HepG2 (cell line): Measurements from ENCODE around the gene ADAMTS4. TPM values are rescaled to one million over a fixed set of nuclear protein-coding genes. Genes with fewer than 3 reads are reported as not detected.

Source experiments
- ARID2 ChIP-seq: sonication (generic); formaldehyde crosslinking; IDR thresholded peaks from 2 replicates; pipeline ENCODE4 v1.8.1; 2022; ENCODE audit warnings: mild to moderate bottlenecking, missing genetic modification reagents, borderline replicate concordance
- CREB1 ChIP-seq, 2 experiments: fragments of 450-650 bp in 1 of 2; IDR thresholded peaks; 2 replicates each; pipeline ENCODE4 v1.6.1; 2016 to 2017; ENCODE audit warnings: control low read depth in 1 of 2, mild to moderate bottlenecking in 1 of 2, missing compliant biosample characterization in 1 of 2, missing genetic modification characterization in 1 of 2
- DNMT3B ChIP-seq: conservative IDR thresholded peaks from 2 replicates; pipeline ENCODE4 v1.6.1; 2016; ENCODE audit warnings: missing biosample characterization, control low read depth
- FOXA1 ChIP-seq, 2 experiments: fragments of 450-650 bp in 1 of 2; sonication (generic) in 1 of 2; formaldehyde crosslinking in 1 of 2; IDR thresholded peaks; 2 replicates each; pipeline versions ENCODE4 v1.4.0 to v1.6.1; 2016 to 2020; ENCODE audit warnings: missing genetic modification reagents in 1 of 2
- JUN ChIP-seq: sonication (generic); formaldehyde crosslinking; IDR thresholded peaks from 2 replicates; pipeline ENCODE4 v1.4.0; 2020; ENCODE audit warnings: mild to moderate bottlenecking, missing genetic modification reagents
- RFX5 ChIP-seq: IDR thresholded peaks from 2 replicates; pipeline ENCODE4 v1.6.1; 2011; ENCODE audit warnings: low read depth, low read length, improper control_type of control experiment
- TBX2 ChIP-seq: sonication (generic); formaldehyde crosslinking; IDR thresholded peaks from 2 replicates; pipeline ENCODE4 v1.5.0; 2020; ENCODE audit warnings: missing genetic modification reagents, mild to moderate bottlenecking, borderline replicate concordance
- XBP1 ChIP-seq: sonication (generic); formaldehyde crosslinking; IDR thresholded peaks from 2 replicates; pipeline ENCODE4 v1.5.0; 2020; ENCODE audit warnings: missing genetic modification reagents
- ZFYVE20 ChIP-seq: sonication (generic); formaldehyde crosslinking; IDR thresholded peaks from 2 replicates; pipeline ENCODE4 v1.8.0; 2023; ENCODE audit warnings: low read depth, mild to moderate bottlenecking, moderate library complexity, missing genetic modification reagents, borderline replicate concordance
- ZIK1 ChIP-seq: sonication (generic); formaldehyde crosslinking; IDR thresholded peaks from 2 replicates; pipeline ENCODE4 v1.5.0; 2020; ENCODE audit warnings: mild to moderate bottlenecking, low read depth, missing genetic modification reagents, borderline replicate concordance
- ZKSCAN5 ChIP-seq: sonication (generic); formaldehyde crosslinking; IDR thresholded peaks from 2 replicates; pipeline ENCODE4 v1.5.1; 2020; ENCODE audit warnings: mild to moderate bottlenecking, missing genetic modification reagents
- ZNF225 ChIP-seq: sonication (generic); formaldehyde crosslinking; IDR thresholded peaks from 2 replicates; pipeline ENCODE4 v1.4.0; 2020; ENCODE audit warnings: mild to moderate bottlenecking, missing genetic modification reagents
- ZNF274 ChIP-seq: sonication (generic); formaldehyde crosslinking; IDR thresholded peaks from 2 replicates; pipeline ENCODE4 v1.5.1; 2020; ENCODE audit warnings: mild to moderate bottlenecking, missing genetic modification reagents
- ZNF451 ChIP-seq: sonication (generic); formaldehyde crosslinking; IDR thresholded peaks from 2 replicates; pipeline ENCODE4 v1.5.0; 2020; ENCODE audit warnings: mild to moderate bottlenecking, missing genetic modification reagents
- ZNF660 ChIP-seq: sonication (generic); formaldehyde crosslinking; IDR thresholded peaks from 2 replicates; pipeline ENCODE4 v1.5.1; 2020; ENCODE audit warnings: mild to moderate bottlenecking, low read depth, missing genetic modification reagents, borderline replicate concordance
- ZNF724P ChIP-seq: sonication (generic); formaldehyde crosslinking; IDR thresholded peaks from 2 replicates; pipeline ENCODE4 v1.8.0; 2022; ENCODE audit warnings: missing genetic modification reagents, borderline replicate concordance
- ZSCAN31 ChIP-seq: sonication (generic); formaldehyde crosslinking; IDR thresholded peaks from 2 replicates; pipeline ENCODE4 v1.5.0; 2020; ENCODE audit warnings: low read depth, mild to moderate bottlenecking, missing genetic modification reagents
- polyA plus RNA-seq, 8 experiments: library from polyadenylated mRNA; depleted of rRNA in 3 of 8; stranded (reverse) in 7 of 8; unstranded in 1 of 8; fragments of >200 nt; fragmentation: Illumina TruSeq in 4 of 8; extraction: Trizol in 4 of 8; gene quantifications; 2 replicates each; pipeline versions ENCODE4 v1.2.1 to v1.2.3, GENCODE V29; 2011 to 2016; ENCODE audit warnings: low read depth in 4 of 8, missing spikeins in 1 of 8, mixed read lengths in 1 of 8; ENCODE audit not compliant: insufficient read depth in 1 of 8
- total RNA-seq, 5 experiments: library from RNA; depleted of rRNA; stranded (reverse); fragments of >200 nt; fragmentation: Illumina TruSeq; extraction: Trizol; gene quantifications; 2 replicates each; pipeline ENCODE4 v1.2.3, GENCODE V29; 2016; ENCODE audit warnings: low read depth in 1 of 5
- TF ChIP-seq, protein P1 (sequence below): sonication (generic); formaldehyde crosslinking; IDR thresholded peaks from 2 replicates; pipeline ENCODE4 v1.8.0; 2022; ENCODE audit warnings: missing genetic modification reagents, mild to moderate bottlenecking, inconsistent platforms, borderline replicate concordance
- TF ChIP-seq, protein P2 (sequence below): sonication (generic); formaldehyde crosslinking; IDR thresholded peaks from 2 replicates; pipeline ENCODE4 v1.5.0; 2020; ENCODE audit warnings: mild to moderate bottlenecking, missing genetic modification reagents, moderate library complexity
- TF ChIP-seq, protein P3 (sequence below): sonication (generic); formaldehyde crosslinking; IDR thresholded peaks from 2 replicates; pipeline ENCODE4 v1.4.0; 2020; ENCODE audit warnings: missing genetic modification reagents

ADAMTS4 gene
- total and polyA plus RNA-seq, 2 of the 13 experiments (the other 11 are each of a cell fraction or from before 2014, with no cell fraction given): 0.51 to 1.7 TPM

DNA sequence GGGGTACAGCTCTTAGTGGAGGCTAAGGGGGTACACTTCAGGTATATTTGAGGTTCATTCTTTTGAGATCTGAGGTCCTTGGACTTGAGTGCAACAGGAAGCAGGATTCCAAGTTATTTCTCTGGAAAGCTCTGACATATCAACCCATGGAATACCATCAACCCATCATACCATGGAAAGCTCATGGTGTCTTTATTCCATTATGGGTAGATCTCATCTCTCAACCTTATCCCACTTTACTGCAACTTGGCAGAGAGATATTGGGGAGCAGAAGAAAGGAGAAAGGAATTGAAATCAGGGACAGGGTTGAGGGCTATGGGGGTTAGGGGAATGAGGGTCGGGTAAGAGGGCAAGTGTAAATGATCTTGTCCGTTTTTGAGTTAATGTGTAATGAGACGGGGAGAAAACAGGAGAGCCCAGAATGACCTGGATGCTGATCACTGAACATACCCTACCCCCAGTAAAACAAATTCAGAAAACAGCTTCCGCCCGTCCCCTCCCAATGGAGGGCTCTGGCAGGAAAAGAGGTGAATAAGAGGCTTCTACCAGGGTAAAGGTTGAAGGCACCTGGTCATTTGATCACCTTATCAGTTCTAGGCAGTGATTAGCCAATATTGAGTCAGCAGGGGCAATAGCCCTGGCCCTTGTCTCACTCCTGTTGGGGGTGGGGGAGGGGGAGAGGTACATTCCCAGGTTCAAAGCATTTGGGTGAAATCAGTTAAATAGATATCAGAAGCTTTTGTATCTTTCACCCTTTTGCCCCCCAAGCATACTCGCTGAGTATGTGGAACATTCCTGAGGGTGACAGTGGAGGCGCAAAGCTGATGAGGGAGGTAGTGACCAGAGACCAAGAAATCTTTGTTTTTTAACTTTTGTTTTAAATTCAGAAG, 25.2 kb upstream of the ADAMTS4 start (continued):
- TF ChIP-seq, protein P1, sequence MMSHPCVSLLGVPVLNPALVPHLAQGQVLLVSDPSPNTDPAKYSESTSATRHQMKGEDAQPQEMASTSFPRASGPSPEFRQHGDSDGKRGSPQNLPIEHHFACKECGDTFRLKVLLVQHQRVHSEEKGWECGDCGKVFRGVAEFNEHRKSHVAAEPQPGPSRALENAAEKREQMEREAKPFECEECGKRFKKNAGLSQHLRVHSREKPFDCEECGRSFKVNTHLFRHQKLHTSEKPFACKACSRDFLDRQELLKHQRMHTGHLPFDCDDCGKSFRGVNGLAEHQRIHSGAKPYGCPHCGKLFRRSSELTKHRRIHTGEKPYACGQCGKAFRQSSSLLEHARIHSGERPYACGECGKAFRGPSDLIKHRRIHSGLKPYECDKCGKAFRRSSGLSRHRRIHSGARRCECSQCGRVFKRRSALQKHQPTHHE (CRISPR knock-in tag): peak; percentile 68; the same call in 1 of the 2 replicates
- TF ChIP-seq, protein P2, sequence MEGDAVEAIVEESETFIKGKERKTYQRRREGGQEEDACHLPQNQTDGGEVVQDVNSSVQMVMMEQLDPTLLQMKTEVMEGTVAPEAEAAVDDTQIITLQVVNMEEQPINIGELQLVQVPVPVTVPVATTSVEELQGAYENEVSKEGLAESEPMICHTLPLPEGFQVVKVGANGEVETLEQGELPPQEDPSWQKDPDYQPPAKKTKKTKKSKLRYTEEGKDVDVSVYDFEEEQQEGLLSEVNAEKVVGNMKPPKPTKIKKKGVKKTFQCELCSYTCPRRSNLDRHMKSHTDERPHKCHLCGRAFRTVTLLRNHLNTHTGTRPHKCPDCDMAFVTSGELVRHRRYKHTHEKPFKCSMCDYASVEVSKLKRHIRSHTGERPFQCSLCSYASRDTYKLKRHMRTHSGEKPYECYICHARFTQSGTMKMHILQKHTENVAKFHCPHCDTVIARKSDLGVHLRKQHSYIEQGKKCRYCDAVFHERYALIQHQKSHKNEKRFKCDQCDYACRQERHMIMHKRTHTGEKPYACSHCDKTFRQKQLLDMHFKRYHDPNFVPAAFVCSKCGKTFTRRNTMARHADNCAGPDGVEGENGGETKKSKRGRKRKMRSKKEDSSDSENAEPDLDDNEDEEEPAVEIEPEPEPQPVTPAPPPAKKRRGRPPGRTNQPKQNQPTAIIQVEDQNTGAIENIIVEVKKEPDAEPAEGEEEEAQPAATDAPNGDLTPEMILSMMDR (CRISPR knock-in tag): no peak
- TF ChIP-seq XBP1 (CRISPR knock-in tag) (no peak), JUN (no peak; the same call in 1 of the 2 replicates), ZKSCAN5 (no peak), DNMT3B (CRISPR knock-in tag) (no peak), FOXA1 (IDR thresholded peaks at IDR 0.05) (no peak), FOXA1 (CRISPR knock-in tag; IDR thresholded peaks at IDR 0.05) (peak; percentile 81), ZIK1 (no peak), ZNF451 (CRISPR knock-in tag) (no peak), RFX5 (no peak), ZNF225 (CRISPR knock-in tag) (no peak), ZNF660 (CRISPR knock-in tag) (no peak), ZFYVE20 (no peak), ZNF274 (CRISPR knock-in tag) (no peak), CREB1 (IDR thresholded peaks at IDR 0.05) (no peak), CREB1 (CRISPR knock-in tag; IDR thresholded peaks at IDR 0.05) (peak; percentile 63; the same call in 1 of the 2 replicates), ARID2 (no peak), ZSCAN31 (CRISPR knock-in tag) (no peak; the same call in 1 of the 2 replicates), TBX2 (peak; percentile 60; the same call in 1 of the 2 replicates), ZNF724P (CRISPR knock-in tag) (0 out of 2 replicates have a peak, but pooled peaks have one; percentile 39)
- TF ChIP-seq, protein P3, sequence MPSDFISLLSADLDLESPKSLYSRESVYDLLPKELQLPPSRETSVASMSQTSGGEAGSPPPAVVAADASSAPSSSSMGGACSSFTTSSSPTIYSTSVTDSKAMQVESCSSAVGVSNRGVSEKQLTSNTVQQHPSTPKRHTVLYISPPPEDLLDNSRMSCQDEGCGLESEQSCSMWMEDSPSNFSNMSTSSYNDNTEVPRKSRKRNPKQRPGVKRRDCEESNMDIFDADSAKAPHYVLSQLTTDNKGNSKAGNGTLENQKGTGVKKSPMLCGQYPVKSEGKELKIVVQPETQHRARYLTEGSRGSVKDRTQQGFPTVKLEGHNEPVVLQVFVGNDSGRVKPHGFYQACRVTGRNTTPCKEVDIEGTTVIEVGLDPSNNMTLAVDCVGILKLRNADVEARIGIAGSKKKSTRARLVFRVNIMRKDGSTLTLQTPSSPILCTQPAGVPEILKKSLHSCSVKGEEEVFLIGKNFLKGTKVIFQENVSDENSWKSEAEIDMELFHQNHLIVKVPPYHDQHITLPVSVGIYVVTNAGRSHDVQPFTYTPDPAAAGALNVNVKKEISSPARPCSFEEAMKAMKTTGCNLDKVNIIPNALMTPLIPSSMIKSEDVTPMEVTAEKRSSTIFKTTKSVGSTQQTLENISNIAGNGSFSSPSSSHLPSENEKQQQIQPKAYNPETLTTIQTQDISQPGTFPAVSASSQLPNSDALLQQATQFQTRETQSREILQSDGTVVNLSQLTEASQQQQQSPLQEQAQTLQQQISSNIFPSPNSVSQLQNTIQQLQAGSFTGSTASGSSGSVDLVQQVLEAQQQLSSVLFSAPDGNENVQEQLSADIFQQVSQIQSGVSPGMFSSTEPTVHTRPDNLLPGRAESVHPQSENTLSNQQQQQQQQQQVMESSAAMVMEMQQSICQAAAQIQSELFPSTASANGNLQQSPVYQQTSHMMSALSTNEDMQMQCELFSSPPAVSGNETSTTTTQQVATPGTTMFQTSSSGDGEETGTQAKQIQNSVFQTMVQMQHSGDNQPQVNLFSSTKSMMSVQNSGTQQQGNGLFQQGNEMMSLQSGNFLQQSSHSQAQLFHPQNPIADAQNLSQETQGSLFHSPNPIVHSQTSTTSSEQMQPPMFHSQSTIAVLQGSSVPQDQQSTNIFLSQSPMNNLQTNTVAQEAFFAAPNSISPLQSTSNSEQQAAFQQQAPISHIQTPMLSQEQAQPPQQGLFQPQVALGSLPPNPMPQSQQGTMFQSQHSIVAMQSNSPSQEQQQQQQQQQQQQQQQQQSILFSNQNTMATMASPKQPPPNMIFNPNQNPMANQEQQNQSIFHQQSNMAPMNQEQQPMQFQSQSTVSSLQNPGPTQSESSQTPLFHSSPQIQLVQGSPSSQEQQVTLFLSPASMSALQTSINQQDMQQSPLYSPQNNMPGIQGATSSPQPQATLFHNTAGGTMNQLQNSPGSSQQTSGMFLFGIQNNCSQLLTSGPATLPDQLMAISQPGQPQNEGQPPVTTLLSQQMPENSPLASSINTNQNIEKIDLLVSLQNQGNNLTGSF (CRISPR knock-in tag): no peak
